GM18907 (cell line): ENCODE results near the gene PTPRN2.

Source experiments
- ATAC-seq: cut with Tn5 transposase; IDR thresholded peaks from one replicate; pipeline ENCODE4 v1.9.1; 2021; ENCODE audit warnings: mild to moderate bottlenecking, moderate library complexity; ENCODE audit not compliant: unreplicated experiment

PTPRN2 gene

DNA sequence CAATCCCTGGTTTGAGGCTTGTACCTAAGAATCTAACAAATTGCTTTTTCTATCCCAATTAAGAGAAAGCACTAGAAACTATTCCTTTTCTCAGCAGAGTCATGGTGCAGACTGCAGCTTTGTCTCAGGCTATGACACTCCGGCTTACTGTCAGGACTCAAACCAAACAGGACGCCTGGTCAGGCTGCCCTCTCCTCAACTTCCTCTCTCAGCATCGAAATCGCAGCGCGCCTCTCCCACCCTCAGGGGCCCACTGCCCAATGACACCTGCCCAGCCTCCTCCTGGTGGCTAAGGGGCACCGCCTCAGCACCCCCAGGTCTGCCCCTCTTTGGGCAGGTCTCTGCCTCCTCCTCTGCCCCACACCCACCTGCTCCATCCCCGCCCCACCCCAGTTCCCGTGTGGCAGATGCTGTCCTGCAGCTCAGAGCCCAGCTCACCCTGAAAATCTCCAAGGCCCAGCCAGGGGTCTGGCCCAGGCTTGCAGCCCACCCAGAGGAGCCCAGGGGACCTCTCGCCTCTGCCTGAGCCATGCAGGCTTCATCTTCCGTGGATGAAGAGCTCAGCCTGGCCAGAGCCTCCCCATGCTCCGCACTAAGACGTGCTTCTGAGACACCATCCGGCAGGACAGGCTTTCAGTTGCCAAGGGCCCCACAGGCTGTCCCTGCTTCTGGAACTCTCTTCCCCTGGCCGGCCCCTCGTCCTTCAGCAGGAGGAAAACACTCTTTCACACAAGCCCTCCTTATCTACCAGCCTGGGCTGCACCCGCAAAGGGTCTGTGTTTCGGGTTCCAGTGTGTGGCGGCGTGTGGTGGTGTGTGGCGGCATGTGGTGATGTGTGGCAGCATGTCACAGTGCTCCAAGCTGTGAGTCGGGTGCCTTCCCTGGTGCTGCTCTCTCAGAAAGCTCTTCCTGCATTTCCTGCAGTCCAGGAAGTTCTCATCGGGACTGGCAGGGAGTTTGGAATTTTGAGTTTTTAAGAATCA lies 16.4 kb upstream of the PTPRN2 start:
- peak; percentile 28 for ATAC-seq

DNA sequence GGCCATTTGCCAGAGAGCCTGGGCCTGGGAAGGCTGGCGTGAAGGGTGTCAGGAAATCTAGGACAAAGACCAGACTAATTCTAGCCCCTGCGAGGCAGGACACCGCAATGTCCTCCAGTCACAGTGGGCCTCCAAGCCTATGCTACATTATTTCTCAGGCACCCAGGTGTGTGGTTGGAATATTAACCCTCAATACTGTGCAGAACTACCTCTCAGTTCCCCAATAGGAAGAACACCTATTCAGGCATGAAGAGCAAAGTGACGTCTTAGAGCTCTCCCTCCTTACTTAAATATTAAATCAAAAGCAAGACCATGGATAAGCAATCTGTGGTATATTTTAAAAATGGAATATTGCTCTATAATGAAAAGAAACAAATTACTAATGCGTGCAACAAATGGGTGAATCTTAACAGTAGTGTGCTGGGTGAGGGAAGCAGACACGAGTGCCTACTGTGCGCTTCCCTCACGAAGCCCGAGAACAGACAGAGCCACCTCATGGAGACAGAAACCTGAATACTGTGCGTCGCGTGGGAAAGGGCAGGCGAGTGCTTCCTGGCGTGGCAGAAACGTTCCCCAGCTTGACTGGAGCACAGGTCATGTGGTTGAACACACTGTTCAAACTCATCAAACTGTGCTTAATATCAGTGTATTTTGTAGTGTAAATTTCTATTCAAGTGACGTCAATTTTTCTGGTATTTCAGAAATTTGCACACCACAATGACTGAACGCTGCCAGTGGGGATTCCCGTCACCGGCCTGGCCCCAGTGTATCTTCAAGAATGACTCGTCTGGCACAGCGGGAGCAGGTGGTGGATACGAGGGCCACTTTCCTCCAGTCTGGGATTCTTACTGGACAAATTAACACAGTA lies 15.5 kb upstream of the PTPRN2 start:
- ATAC-seq, result peak; percentile 62

DNA sequence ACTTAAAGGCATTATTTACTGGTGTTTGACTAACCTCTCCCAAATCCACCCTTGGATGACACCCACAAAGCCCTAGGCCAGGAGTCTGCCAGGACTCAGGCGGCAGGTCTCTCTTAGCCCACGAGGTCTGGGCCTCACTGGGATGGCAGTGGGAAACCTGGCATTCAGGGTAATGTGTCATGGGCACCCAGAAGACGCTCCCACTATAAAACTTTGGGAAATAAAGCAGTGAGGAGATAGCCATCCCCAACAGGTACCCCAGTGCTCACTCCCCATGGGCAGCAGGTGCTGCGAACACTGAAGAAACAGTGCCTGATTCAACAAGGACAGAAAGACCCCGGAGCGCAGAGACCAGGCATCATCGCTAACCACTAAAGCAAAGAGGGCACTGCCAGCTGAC lies 14.4 kb upstream of the PTPRN2 start:
- ATAC-seq, result no peak

DNA sequence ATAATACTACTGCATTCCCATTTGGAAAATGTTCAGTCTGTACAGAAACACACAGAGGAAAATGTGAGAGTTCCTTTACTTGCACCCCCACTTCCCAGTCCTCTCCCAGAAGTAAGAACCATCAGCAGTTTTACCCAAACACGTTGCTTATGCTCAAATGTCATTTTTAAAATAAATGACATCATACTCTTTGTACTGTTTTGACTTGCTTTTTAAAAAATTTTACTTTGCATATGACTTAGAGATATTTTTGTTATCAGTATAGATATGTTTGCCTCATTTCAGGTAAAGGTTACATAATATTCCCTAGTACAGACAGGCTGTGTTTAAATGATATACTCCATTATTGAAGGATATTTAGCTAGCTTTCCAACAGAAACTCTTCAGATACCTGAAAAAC lies 13.5 kb upstream of the PTPRN2 start:
- ATAC-seq, result no peak

DNA sequence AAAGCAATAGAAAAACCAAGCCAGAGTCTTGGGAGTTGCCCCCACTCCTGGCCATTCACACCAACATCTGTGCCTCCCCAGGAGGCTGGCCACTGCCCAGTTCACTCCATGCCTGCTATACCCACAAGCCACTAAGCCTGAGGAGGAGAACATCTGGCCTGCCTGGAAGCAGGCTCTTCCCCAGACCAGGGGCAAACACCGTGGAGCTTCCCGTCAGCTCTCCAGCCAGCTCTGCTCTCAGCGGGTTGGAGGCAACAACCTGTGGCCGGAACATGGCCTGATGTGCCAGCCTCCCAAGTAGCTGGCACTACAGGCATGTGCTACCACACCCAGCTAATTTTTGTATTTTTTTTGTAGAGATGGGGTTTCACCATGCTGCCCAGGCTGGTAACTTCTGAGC lies 9.1 kb upstream of the PTPRN2 start:
- no peak for ATAC-seq

DNA sequence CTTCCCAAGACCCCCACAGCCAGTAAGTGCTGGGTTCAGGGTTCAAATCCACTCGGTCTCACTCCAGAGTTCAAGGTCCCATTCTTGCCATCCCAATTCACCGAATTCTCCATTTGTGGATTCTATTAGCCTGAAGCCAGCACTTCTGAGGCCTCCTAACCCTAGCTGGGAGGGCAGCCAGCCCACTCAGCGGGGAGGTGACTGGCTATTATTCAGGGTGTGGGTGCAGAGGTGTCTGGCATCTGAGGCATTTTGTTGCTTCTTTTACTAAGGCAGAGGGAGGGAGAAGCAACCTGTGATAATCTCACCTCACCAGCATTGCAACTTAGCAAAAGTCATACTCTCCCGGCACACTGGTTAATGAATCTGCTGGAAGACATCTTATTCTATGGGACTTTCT lies 8.7 kb upstream of the PTPRN2 start:
- no peak for ATAC-seq

DNA sequence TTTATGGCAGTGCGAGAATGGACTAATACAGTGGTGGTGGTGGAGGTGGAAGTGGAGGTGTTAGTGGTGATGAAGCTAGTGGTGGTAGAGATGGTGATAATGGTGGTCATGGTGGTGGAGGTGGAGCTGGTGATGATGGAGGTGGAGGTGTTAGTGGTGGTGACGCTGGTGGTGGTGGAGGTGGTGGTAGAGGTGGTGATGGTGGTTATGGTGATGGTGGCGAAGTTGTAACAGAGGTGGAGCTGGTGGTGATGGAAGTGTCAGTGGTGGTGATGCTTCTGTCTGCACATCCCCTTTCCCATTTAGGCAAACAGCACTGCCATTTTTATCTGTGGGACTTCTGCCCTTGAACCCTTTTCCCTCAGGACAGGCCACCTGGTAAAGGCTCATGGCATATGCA lies 7.4 kb upstream of the PTPRN2 start:
- peak; percentile 66 for ATAC-seq

DNA sequence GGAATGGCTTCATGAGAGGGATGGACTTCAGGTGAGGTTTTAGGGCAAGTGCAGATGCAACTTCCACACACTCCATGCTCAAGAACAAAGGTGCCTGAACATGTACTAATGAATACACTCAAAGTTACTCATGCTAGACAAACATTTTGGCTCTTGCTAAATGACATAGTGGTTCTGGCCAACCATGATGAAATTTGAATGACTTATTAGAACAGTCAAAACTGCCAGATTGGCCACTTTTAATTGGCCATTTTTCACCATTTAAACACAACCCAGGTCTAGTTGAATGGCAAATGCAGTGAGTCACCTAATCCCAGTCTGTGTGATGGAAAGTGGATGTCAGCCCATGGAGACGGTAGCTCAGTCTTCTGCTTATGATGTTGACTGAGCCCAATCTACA lies 4.9 kb upstream of the PTPRN2 start:
- ATAC-seq, result no peak

DNA sequence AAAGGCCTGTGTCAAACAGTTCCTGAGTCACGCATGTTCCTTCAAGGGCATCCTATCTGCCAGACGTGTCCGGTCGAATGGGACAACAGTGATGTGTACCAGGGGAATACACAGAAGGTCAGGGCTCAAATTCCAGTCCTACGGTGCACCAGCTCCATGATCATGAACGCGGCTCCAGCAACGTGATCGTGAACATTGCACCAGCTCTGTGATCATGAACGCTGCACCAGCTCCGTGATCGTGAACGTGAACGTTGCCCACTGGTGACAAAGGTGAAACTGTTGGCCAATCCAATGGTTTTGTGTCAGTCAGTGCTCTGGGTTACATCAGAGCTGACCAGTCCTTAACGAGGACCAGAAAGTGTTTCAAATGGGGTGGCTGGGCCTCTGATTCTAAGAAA lies 4.3 kb upstream of the PTPRN2 start:
- no peak for ATAC-seq

DNA sequence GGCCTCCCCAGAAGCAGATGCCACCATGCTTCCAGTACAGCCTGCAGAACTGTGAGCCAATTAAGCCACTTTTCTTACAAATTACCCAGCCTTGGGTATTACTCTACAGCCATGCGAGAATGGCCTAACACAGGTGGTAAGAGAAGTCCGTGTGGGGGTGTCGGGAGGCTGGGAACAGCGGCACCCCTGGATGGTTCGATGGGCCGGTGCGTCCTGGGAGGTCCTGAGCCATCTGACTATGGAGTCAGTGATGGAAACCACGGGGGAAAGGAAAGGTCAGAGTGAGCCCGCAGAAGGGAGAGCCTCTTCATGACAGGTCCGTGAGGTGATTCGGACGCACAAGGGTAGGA lies 2.5 kb upstream of the PTPRN2 start:
- no peak for ATAC-seq

DNA sequence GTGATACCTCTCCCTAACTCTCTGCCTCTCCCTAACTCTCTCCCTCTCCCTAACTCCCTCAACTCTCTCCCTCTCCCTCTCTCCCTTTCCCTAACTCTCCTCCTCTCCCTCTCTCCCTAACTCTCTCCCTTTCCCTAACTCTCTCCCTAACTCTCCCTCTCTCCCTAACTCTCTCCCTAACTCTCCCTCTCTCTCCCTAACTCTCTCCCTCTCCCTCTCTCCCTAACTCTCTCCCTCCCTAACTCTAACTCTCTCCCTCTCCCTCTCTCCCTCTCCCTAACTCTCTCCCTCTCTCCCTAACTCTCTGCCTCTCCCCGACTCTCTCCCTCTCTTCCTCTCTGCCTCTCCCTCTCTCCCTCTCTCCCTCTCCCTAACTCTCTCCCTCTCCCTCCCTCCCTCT lies 2.0 kb upstream of the PTPRN2 start:
- no peak for ATAC-seq

DNA sequence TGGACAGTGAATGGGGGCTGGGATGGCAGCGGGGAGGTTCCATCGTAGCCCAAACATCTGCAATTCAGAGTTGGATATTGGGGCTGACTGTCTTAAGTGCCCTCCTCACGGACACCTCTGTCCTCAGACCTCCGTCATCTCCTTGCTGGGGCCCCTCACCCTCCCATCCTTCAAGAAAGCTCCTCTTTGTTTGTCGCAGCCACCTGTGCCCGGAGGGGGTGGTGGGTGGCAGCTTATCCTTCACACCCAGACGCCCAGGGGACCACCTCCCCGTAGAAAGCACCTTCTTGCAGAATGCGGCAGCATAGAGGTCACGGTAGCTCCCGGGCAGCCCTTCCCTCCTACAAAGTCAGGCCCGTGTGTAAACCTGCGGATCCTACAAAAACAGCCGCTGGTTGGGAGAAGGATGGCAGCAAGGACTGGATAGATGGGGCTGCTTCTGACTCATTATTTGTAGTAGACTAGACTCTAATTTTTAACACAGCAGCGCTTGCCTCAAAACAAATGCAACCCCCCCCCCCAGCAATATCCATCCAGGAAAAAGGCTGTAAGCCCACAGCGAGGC lies 1.3 kb upstream of the PTPRN2 start:
- ATAC-seq, result no peak

DNA sequence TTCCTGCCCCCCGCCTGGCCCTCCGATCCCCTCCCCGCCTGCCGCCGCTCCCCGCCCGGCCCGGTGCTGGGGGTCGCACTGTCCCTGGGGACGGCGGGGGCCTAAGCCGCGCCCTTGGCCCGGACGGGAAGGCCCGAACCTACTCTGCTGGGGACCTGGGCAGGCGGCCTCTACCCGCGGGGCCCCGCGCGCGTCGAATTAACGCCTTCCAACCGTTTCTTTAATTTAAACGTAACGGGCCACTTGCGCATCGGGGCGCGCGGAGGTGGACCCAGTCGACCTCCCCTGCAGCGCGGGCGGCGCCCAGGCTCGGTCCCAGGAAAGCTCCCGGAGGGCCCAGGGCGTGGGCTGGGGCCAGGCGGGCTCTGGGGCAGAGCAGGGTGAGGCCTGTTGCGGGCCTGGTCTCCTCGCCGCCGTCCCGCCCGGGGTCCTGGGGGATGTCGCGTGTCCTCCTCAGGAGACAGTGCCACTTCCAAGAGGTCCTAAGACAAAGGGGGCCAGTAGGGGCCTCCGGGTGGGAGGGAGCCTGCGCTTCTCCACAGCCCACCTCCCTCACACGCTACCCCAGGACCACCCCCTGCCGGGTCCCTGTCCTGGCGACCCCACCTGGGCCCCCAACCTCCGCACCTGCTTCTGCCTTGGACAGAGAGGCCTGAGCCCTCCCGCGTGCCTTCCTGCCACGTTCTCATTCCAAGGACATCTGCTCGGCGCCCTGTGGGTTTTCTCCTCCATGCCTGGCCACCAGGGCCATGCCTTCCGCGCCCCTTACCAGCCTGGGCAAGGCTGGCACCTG lies 658 bp upstream of the PTPRN2 start:
- peak; percentile 14 for ATAC-seq

DNA sequence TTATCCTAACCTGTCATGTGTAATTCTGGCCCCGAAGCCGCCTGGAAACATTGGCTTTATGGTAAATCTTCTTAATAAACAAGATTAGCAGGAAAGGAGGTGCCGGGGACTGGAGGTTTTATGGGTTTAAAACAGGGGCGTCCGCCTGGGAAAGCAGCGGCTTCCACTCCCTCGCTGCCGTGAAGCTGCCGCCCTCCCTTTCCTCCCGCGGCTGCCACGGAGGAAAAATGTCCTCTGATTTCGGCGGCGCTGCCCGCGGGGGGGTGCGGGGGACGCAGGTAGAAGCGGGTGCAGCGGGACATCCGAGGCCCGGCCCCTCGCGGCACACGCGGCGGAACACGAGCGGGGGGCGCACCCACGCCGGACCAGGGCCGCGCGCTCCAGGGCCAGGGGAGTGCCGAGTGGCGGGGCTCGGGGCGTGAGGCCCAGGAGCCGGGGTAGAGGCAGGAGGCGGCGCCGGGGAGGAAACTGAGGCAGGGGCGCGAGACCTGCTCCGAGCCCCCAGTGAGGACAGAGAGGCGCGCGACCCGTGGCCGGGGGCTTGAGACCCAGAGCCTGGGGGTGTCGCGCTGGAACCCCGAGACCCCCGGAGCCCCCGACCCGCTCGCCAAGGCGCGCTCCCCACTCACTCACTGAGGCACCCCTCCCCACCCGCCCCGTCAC lies 993 bp downstream of the PTPRN2 start:
- ATAC-seq, result no peak

DNA sequence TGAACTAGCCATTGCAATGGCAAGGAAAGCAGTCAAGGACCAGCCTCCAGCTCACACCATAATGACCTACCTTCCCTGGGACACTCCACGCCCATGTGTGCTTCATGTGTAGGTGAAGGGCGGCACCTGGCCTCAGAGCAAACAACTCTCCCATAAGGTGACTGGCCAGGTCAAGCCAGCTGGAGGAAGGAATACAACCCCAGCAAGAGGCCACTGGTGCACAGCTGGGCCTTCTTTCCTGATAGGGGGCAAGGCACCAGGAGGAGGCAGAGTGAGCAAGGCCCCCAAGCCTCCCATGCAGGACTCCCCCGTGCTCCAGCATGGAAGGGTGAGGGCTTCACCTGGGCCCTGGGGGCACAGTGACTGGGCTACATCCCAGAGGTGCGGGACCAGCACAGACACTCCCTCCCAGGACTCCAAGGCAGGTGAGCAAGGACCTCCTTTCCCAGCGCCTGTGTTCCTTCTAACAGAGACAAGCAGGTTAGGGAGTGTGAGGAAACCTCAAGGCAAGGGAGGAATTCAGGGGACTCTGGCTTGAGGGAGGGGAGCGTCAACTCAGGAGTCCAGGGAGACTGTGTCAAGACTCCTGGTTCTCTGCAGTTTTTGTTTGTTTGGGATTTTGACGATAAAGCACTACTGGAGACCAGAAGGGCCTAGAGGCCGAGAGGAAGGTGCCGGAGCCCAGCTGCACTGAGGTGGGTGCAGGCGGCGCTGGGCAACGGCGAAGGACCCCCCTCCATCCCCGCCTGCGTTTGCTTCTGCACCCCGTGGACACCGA lies 1.7 kb downstream of the PTPRN2 start:
- ATAC-seq, result no peak

DNA sequence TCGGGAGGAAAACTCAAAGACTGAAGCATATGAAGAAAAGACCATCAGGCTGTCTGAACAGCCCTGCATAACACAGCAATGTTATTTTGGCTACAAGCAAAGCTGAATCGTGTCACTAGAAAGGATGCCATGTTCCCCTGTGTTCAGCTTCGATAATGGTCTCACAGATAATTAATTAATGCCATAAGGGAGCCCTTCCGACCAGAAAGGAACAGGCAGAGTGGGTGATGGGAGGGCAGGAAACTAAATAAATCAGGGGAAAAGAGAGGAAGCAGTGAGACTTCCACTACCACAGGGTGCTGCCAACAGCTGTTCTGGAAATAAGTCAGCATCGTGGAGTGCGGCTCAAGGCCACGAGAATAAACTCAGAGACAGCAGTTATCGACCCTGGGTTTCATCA lies 3.2 kb downstream of the PTPRN2 start:
- ATAC-seq, result no peak

DNA sequence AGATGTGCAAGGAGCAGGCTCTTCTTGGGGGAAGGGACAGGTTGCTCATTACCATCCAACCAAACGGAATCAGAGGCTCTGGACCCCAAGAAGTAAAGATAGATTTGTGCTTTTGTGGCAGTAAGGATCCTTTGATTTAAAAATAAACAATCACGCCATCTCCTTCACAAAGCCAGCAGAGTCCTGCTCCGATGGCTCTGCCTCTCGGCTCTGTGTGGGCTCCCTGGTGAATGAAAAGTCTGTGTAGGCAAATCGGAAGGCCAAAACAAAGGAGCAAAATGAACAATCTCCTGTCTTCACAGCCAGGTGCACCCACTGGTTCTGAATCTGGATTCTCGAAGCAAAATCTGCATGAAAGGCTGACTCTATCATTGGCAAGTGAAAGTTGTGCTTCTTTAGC lies 3.8 kb downstream of the PTPRN2 start:
- no peak for ATAC-seq

DNA sequence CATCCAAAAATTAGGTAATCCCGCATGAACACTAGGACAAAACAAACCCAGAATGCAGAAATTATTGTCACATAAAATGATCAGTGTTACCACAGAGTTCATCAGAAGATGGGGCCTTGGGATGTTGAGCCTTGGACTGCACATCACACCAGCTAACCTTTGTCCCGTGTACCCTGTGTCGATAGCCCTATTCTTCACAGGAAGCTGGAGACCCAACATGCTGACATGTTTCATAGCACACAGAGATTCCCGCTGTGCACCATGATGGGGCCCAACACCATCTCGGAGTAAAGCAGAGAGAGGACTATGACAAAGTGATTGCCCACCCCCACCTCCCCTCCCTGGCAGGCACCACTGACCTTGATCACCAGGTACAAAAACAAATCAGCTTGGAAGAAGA lies 4.5 kb downstream of the PTPRN2 start:
- no peak for ATAC-seq

DNA sequence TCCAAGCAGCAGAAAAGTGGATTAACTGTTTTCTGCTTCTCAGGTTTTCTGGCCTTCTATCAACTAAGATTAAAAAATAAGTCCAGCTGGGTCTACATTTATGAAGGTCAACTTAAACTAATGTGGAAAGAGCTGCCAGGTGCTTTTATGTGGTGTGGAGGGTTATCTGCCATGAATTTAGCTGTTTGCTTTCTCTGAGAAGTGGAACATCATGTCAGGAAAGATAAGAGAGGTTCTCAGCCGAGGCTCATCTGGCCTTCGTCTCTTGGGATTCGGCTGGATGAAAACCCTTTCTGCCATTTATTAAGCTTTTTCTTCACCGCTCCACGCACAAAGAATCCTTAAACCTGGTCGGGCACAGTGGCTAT lies 5.5 kb downstream of the PTPRN2 start:
- ATAC-seq, result no peak
